ENCODE measurements around the gene DMWD.

DMWD gene

DNA sequence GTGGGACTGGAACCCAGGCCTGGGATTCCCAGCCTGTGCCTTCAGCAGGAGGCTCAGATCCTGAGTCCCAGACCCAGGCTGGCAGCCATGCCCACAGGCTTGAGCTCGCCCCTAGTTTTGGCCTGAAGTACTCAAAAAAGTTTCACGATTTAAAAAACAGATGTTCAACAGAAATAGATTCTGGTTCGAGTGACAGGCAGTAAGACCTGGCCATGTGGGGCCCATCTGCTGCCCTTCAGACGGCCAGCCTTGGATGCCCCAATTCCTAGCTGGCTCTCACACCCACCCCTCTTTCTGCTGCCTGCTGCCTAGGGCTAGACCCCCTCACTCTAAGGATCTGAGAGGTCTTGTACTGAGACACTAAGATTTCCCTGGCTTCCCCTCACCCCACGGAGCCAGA is 7.5 kb downstream of the DMWD start:
- no peak for DNase-seq

DNA sequence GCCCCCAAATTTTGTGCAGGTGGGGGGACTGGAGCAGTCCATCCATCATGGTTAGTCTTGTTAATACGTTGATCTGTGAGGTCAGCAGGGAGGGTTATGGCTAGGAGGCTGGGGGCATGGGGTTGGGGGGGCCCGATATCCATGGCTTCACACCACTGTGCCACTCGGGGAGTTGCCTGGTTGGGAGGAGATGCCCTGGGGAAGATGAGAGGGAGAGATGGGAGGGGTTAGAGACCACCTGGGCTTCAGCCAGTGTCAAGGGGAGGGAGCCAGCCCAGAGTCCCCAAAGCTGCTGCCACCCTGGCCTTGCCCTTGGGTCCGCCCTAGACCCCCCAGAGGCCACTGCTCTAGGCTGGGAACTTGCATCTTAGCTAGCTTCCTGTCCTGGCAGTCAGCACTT is 8.5 kb downstream of the DMWD start:
- DNase-seq: no peak

DNA sequence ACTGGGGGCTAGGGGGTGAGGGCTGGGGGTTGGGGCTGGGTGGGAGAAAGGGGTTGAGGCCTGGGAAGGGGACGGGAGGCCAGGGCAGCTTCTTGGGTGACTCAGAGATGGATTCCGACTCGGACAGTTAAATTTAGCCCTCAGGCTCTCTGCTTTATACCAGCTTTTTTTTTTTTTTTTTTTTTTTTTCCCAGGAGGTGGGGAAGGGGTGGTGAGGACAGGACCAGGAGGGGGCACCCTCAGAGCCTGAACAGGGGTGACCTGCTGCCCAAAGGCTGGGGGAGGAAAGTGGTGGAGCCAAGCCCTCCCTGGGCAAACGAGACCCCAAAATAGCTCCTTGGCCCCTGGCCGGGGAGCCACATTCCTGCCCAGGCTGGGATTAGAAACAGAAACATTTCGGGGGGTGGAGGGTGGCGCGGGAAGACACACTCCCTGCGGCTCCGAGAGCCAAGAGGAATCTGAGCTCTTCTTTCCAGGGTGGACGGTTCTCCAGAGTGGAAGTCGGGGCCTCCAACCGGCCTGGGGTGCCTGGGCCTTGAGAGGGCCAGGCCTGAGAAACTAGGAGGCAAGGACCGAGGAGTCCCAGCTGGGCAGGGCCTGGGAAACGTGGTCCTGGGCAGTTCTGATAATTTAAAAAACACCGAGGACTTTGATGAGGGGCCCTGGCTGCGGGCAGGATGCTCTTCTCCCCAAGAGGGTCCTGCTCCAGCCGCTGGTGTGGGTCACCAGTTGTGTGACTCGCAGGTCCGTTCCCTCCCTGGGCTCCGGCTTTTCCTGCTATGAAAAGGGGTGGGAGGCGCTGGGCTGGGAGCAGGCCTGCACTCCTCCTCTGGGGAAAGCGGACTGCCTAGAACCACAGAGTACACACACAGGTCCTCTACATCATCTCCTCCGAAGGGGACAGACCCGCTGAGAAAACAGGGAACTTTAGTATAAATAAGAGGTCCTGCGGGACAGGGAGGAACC is 9.5 kb downstream of the DMWD start:
- no peak for DNase-seq

DNA sequence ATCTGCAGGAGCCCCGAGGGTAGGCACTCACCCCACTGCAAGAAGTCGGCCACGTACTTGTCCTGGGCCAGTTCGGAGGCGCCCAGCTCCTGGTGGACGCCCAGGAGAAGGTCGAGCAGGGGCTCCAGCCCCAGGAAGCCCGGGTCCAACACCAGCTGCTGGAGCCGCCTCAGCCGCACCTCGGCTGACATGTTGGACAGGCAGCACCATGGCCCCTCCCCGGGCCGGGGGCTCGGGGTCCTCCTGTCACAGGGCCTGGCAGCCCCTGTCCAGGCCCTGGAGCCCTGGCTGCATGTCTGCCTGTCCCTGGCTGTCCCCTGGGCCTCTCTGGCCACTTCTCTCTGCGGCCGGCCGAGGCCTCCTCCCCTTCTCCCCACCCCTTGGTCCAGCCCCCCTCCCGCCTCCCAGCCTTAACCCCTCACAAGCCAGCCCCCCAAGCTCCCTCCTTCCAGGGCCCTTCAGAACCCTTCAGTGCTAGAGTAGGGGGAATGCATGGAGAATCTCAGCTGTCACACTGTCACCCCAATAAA is 10.4 kb downstream of the DMWD start, which contains the start of gene DMPK:
DMPK (minus strand) TSS at position 329 of the 530 bp plus-strand sequence; CDS start at position 191, 138 bp downstream.
- DNase-seq: no peak

DNA sequence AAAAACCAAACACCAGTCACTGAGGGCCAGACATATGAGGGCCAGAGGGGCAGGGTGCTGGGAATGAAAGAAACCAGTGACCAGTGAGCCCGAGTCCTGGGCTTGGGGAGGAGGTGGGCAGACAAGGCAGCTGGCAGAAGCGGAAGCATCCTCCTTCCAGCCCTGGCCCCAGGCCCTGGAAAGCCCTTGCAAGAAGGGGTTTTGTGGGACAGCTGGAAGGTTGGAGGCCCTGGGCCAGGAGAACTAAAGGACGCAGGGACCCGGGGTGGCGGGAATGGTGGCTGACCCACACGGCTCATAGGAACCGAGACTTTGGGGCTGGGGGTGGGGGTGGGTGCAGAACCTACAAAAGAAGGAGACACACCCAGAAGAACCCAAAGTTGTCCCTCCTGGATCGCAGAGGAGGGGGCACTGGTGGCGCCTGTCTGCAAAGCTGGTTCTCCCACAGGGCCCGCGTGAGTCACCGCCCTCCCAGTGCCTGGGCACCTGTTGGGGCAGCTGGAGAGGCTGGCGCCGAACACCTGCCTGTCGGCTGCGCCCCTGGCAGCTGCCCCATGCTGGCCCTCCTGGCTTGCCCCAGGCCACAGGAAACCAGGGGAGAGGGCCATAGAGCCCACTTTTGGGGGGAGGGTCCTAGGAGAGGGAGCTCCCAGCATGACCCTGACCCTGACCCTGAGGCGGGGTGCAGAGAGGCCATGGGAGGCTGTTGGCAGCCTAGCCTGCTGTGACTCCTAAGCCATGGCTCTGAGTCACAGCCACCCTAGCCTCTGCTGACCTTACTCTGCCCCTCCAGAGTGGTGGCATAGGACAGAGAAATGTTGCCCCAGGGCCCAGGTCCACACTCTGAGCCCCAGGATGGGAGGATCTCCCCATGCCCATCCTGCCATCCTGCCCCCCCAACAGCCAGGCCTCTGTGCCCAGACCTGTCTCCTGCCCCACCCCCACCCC is 11.2 kb downstream of the DMWD start:
- DNase-seq: no peak

DNA sequence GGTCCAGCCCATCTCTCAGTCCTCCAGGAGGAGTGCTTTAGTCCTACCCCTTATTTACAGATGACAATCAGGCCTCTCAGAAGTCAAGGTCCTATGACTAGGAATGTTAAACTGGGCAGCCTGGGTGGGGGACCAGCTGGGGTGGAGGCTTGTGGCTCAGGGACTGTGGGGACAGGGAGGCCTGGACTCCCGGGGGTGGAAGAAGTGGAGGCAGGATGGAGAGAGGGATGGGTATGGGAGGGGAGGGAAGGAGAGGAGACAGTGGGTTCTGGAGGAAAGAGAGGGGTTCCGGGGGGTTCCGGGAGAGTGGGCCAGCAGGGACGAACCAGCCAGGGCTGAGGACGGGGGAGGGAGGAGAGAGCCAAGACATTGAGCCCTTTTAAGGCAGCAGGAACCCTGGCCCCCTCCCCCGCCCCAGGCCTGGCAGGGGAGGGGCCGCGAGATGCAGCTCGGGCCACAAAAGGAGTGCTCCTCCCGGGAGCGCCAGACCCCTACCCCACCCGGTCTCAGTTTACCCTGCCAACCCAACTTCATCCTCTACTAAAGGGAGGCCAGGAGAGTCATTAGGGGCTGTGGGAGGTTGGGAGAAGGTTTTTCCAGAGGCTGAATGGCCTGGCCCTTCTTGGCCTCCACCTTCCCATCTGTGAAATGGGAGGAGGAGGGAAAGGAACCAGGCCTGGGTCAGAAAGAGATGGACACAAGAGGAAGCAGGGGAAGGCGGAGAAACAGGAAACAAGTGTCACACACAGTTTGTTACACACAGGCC is 12.0 kb downstream of the DMWD start:
- DNase-seq: no peak

DNA sequence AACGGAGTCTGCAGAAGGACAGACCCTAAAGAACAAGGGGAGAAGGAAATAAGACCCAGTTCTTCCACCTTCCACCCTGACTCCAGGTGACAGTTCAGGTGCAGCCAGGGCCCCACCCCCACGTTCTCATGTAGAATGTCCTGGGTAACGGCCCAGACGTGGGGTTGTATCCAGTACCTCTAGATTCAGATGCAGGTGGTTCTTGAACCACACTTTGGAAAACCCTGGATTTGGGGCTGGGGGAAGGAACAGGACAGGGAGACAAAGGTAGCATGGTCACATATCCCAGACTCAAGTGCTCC is 12.5 kb downstream of the DMWD start:
- no peak for DNase-seq

DNA sequence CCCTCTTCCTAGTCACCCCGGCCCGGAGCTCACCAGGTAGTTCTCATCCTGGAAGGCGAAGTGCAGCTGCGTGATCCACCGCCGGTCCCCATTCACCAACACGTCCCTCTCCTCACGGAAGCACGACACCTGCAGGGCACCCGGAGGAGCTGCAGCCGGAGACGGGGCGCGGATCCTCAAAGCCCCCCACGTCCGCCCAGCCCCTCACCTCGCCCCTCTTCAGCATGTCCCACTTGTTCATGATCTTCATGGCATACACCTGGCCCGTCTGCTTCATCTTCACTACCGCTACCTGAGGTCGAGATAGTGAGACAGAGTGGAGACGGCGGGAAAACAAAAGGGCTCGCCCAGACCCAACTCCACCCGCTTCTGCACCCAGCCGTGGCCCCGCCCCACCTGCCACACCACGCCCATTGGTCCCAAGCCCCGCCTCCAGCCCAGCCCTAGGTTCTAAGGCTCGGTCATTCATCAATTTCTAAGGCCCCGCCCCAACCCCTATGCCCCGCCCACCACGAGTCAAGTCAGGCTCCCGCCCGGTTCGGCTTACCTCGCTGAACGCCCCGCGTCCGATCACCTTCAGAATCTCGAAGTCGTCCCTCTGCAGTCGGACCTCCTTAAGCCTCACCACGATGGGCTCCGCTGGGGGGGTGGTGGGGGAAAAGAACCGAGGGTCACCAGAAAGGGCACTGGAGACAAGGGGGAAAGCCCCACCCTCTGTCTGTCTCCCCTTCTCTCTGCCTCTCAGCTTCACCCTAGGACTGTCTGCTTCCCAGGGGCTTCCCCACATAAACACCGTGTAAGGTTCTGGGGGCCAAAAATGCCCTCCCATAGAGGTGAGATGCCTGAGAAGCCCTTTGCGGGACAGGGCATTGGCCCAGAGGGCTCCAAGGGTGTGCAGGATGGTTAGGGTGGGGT is 13.2 kb downstream of the DMWD start:
- peak; percentile 87 for DNase-seq

DNA sequence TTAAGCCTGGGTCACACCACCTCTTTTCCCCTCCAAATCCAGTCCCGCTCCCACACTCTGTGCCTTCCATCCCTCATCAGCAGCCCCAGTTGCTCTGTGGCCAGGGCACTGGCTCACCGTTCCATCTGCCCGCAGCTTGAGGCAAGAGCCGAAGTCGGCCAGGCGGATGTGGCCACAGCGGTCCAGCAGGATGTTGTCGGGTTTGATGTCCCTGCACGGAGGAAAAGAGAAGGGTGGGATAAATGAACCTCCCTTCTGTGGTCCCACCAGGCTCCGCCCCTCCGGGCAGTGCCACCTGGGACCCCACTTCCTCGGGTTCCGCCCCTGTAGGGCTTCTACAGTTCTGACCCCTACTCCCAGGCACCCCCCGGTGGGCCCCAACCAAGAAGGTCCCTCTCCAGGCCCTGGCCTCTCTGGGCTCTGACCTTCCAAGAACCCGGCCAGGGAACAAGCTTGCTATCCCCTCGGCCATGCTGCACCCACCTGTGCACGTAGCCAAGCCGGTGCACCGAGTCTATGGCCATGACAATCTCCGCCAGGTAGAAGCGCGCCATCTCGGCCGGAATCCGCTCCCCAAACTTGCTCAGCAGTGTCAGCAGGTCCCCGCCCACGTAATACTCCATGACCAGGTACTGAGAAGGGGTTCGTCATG is 14.5 kb downstream of the DMWD start:
- DNase-seq: no peak

DNA sequence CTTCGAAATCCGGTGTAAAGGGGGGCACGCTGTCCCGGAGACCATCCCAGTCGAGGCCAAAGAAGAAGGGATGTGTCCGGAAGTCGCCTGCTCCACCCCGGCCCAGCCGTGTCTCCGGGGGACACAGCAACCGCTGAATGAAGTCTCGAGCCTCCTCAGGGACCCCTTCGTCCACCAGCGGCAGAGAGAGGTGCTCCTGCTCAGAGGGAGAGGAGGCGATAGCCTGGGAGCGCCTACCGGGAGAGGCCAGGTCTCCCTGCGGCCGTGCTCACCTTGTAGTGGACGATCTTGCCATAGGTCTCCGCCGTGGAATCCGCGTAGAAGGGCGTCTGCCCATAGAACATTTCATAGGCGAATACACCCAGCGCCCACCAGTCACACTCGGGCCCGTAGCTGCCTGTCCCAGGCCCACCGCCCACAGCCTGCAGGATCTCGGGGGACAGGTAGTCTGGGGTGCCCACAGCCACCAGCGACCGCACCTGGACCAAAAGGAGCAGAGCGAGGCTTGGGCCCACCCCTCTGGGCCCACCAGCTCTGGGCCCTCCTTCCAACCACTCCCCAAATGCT is 15.2 kb downstream of the DMWD start:
- DNase-seq: no peak

DNA sequence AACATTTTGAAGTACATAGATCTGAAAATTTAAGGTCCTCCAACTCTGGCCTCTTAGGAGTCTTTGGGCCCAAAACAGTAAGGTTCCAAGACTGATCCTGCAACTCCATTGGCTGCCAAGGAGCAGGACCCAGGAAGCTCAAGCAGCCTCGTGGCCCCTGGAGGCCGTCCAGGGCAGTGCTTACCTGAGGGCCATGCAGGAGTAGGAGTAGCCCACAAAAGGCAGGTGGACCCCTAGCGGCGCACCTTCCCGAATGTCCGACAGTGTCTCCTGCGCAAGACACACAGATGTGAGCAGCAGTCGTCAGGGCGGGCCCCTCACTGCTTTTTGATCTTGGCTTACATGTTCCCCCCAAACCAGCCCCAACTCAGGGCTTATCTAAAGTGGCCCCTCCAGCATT is 17.9 kb downstream of the DMWD start:
- no peak for DNase-seq

DNA sequence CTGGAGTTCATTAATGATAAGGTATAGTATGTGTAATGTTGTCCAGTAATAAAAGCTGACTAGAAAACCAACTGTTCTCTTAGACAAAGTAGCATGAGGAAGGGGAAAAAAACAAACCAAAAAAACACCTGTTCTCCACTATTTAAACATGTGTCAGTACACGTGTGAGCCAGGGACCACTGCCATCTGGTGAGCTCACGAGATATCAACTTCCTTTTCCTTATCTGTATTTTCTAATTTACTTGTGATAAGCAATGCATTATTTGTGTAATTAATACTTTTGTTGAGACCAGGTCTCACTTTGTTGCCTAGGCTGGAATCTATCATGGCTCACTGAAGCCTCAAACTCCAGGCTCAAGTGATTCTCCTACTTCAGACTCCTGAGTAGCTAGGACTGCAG is 19.3 kb downstream of the DMWD start:
- no peak for DNase-seq

DNA sequence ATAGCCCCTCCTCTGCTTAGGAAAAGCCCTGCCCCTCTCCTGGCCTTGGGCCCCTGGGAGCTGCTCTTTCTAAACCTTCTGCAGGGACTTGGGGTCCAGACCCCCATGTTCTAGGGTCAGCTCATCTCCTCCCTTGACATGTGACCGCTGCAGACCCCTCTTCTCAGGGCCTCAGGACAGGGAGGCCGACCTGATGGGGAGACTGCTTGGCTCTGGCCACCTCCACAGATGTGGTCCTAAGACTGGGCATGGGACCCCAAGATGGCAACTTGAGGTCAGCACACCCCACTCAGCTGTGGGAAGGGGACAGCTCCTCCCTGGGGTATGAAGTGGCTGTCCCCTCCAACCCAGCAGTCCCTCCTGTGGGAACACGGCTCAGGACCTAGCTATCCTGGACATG is 19.7 kb downstream of the DMWD start:
- no peak for DNase-seq

DNA sequence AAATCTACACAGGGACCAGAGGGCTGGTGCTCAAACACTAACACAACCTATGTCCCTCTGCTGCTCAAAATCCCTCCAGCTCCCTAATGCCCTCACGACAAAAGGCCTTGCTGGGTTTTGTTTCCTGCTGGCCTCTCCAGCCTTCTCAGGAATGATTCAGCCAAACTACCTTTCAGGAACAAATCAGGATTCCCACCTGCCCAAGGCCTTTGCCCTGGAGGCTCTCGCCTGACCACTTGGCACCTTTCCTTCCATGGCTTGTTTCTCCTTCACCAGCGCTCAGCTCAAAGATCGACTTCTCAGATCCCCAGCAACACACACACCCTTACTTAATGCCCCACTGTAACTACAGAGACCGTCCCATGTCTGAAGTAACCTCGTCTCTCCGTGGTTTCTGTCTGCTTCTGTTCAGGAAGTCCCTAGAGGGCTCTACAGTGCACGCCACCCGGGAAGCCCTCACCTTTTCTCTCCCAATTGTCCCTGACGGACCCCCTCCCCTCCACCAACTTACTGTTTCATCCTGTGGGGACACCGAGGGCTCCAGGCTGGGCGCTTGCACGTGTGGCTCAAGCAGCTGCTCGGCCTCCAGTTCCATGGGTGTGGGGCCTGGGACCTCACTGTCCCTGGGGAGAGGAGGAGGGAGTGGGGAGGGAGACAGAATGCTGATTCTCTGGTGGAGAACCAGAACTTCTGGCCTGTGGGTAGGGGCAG is 20.4 kb downstream of the DMWD start:
- no peak for DNase-seq

DNA sequence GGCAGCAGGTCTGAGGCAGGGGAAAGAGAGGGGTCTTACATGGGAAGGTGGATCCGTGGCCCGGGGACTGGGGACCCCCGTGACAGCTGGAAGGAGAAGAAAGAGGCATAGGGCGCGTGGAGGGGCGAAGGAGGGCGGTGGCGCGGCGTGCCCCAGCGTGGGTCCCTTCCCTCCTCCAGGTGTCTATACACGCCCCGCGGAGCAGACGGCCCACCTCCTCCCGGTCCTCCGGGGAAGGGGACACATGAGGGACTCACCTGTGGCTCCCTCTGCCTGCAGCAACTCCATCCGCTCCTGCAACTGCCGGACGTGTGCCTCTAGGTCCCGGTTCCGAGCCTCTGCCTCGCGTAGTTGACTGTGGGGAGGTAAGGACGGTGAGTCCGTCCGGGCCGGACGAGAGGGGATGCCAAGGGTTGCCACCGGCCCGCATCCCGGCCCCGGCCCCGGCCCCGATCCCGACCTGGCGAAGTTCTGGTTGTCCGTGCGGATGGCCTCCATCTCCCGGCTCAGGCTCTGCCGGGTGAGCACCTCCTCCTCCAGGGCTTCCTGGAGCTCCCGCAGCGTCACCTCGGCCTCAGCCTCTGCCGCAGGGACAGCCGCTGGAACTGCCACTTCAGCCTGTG is 21.2 kb downstream of the DMWD start:
- no peak for DNase-seq

DNA sequence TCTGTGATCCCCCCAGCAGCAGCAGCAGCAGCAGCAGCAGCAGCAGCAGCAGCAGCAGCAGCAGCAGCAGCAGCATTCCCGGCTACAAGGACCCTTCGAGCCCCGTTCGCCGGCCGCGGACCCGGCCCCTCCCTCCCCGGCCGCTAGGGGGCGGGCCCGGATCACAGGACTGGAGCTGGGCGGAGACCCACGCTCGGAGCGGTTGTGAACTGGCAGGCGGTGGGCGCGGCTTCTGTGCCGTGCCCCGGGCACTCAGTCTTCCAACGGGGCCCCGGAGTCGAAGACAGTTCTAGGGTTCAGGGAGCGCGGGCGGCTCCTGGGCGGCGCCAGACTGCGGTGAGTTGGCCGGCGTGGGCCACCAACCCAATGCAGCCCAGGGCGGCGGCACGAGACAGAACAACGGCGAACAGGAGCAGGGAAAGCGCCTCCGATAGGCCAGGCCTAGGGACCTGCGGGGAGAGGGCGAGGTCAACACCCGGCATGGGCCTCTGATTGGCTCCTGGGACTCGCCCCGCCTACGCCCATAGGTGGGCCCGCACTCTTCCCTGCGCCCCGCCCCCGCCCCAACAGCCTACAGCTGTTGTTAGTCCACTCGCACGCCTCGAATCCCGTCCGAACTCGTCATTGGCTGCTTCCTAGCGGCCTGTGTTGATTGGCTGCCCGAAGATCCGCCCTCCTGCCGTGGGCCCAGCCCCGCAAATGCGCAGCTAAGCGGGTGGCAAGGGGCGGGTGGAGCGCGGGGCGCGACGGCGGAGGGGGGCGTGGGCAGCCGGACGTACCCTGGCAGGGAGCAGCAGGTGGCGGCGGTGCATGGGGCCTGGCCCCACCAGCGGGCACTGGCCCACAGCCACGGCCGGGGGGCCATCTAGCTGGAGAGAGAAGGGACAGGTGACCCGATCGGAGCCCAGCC is 22.2 kb downstream of the DMWD start:
- peak; percentile 90 for DNase-seq

DNA sequence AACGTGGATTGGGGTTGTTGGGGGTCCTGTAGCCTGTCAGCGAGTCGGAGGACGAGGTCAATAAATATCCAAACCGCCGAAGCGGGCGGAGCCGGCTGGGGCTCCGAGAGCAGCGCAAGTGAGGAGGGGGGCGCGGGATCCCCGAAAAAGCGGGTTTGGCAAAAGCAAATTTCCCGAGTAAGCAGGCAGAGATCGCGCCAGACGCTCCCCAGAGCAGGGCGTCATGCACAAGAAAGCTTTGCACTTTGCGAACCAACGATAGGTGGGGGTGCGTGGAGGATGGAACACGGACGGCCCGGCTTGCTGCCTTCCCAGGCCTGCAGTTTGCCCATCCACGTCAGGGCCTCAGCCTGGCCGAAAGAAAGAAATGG is 22.8 kb downstream of the DMWD start:
- DNase-seq: peak; percentile 50

DNA sequence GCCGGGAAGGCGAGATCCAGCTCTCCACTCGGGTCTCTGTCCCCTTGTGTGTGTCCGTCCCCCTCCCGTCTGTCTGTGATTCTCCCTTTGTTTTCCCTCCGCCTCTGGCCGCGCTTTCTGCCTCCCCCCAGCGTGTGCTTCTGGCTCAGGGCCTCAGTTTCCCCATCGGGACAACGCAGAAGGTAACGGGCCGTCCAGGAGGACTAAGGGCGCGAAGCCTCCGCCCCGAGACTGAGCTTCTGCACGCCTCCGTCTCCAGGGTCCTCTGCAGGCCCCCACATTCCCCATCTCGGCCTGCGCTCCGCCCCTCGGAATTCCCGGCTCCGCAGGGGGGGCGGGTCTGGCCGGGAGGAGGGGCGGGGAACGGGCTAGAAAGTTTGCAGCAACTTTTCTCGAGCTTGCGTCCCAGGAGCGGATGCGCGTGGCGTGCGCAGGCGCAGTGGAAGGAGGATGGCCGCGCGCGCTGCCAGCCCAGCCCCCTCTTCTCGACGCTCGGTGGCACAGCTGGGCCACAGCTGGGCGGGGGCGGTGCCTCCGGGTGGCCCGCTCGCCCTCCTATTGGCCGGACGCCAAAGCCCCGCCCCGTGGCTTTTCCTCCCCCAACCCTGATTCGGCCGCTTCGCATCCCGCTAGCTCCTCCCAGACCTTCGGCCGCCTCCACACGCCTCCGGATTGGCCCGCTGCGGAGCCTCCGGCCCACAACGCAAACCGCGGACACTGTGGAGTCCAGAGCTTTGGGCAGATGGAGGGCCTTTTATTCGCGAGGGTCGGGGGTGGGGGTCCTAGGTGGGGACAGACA is 23.5 kb downstream of the DMWD start, which contains the start of gene SIX5:
SIX5 (minus strand) TSS at position 269 of the 799 bp plus-strand sequence. CDS start 408 bp downstream, outside the sequence.
- peak; percentile 94 for DNase-seq

All from stimulated activated CD4-positive, alpha-beta T cell treated with anti-CD3 and anti-CD28 coated beads, Interleukin-4, amount 100 ng/mL, for 1 hour (primary cell).